WERI-Rb-1 (cell line): ENCODE data around the gene ZNF335.

Experiments
- DNase-seq: peaks from one replicate; pipeline ENCODE4 v3.0.0-alpha.2; 2020
- H3K27ac ChIP-seq: fragments of 250-450 bp; sonication (Bioruptor Pico); 2 replicates; pipeline ENCODE4 v1.5.1; 2020; ENCODE audit warnings: mild to moderate bottlenecking, moderate library complexity
- H3K27me3 ChIP-seq: fragments of 250-450 bp; sonication (Bioruptor Pico); 2 replicates; pipeline ENCODE4 v1.5.1; 2021; ENCODE audit warnings: mild to moderate bottlenecking, low read depth, moderate library complexity; ENCODE audit not compliant: insufficient read depth, severe bottlenecking
- H3K36me3 ChIP-seq: fragments of 250-450 bp; sonication (Bioruptor Pico); 2 replicates; pipeline ENCODE4 v1.5.1; 2020; ENCODE audit warnings: mild to moderate bottlenecking, moderate library complexity
- H3K4me3 ChIP-seq: 2 replicates; pipeline ENCODE4 v1.5.1; 2011; ENCODE audit warnings: low read depth, mild to moderate bottlenecking, control low read depth, low read length
- H3K9me3 ChIP-seq: fragments of 250-450 bp; sonication (Bioruptor Pico); 2 replicates; pipeline ENCODE4 v1.5.1; 2021; ENCODE audit warnings: mild to moderate bottlenecking, moderate library complexity; ENCODE audit not compliant: severe bottlenecking
- CTCF ChIP-seq: IDR thresholded peaks from 2 replicates; pipeline ENCODE4 v1.5.1; 2011; ENCODE audit warnings: low read depth, mild to moderate bottlenecking, control low read depth, inconsistent platforms, low read length

ZNF335 gene

GRCh38 chr20:45943613-45944012 lies 28.4 kb downstream of the ZNF335 start:
- TF ChIP-seq CTCF, result no peak
- Histone ChIP-seq H3K4me3 (no peak overlapping the region), H3K9me3 (no peaks in the 10 kb centered on the region), H3K27me3 (no peaks in the 10 kb centered on the region), H3K36me3 (peaks cover 93% of the 10 kb centered on the region), H3K27ac (no peak overlapping the region)
- DNase-seq, result no peak

GRCh38 chr20:45940469-45940868 lies 31.5 kb downstream of the ZNF335 start:
- Histone ChIP-seq H3K36me3 (peaks cover 80% of the 10 kb centered on the region), H3K27me3 (no peaks in the 10 kb centered on the region), H3K4me3 (no peak overlapping the region), H3K9me3 (no peaks in the 10 kb centered on the region), H3K27ac (no peak overlapping the region)
- no peak for TF ChIP-seq CTCF
- no peak for DNase-seq

- Histone ChIP-seq H3K36me3 (peaks cover 76% of the 10 kb centered on the region), H3K9me3 (no peaks in the 10 kb centered on the region), H3K27me3 (no peaks in the 10 kb centered on the region), H3K27ac (no peak overlapping the region), H3K4me3 (no peak overlapping the region)
- no peak for DNase-seq
- no peak for TF ChIP-seq CTCF
Observed at GRCh38 chr20:45940053-45940452, 31.9 kb downstream of the ZNF335 start.

GRCh38 chr20:45938727-45939438 lies 33.1 kb downstream of the ZNF335 start:
- Histone ChIP-seq H3K27ac (no peak overlapping the region), H3K9me3 (no peaks in the 10 kb centered on the region), H3K27me3 (no peaks in the 10 kb centered on the region), H3K36me3 (peaks cover 72% of the 10 kb centered on the region), H3K4me3 (no peak overlapping the region)
- no peak for TF ChIP-seq CTCF
- no peak for DNase-seq

- peaks cover 60% of the 10 kb centered on the region for H3K36me3 ChIP-seq
Observed at GRCh38 chr20:45937765-45938164, 34.2 kb downstream of the ZNF335 start.

More at GRCh38 chr20:45937765-45938164, 34.2 kb downstream of the ZNF335 start:
- DNase-seq, result no peak
- TF ChIP-seq CTCF, result no peak
- no peak overlapping the region for H3K4me3 ChIP-seq
- no peaks in the 10 kb centered on the region for H3K9me3 ChIP-seq
- no peak overlapping the region for H3K27ac ChIP-seq
- no peaks in the 10 kb centered on the region for H3K27me3 ChIP-seq
